ENCODE results near the gene OTUD7B. TPM values are rescaled to one million over a fixed set of nuclear protein-coding genes. Genes with fewer than 3 reads are reported as not detected.

OTUD7B gene
- total and polyA plus RNA-seq, 2 donors (not counting 1 experiment from before 2014, with no cell fraction given) = 0.40 to 3.3 TPM

GRCh38 chr1:149928401-149928724, 82.2 kb downstream of the OTUD7B start:
- Histone ChIP-seq H3K9me3 (ENCODE audit: control extremely low read depth in 1 of 3, control insufficient read depth in 2 of 3, insufficient read depth in 1 of 3, low read length in 2 of 3) (no peaks in the 10 kb centered on the region), H3K79me2 (ENCODE audit: control insufficient read depth, insufficient read depth, low read length) (peaks cover 16% of the 10 kb centered on the region), H3K36me3 (replicated peaks in 1 of 2; ENCODE audit: control extremely low read depth in 1 of 2, control insufficient read depth in 1 of 2, extremely low read depth in 1 of 2, insufficient read depth in 2 of 2, low read length in 1 of 2) (peaks cover 4 to 36% of the 10 kb centered on the region in 2 experiments), H3K4me3 (ENCODE audit: control extremely low read depth in 1 of 5, extremely low read depth in 1 of 5, insufficient read depth in 1 of 5, low read depth in 2 of 5, low read length in 4 of 5) (peak overlapping the region; percentile 76 to 98 (median 89)), H2AFZ (ENCODE audit: insufficient read depth, low read depth, low read length, poor library complexity, severe bottlenecking) (peak overlapping the region; percentile 91), H4K20me1 (ENCODE audit: control insufficient read depth, insufficient read depth, low read length, poor library complexity, severe bottlenecking) (peaks cover 29% of the 10 kb centered on the region), H3K4me2 (replicated peaks; ENCODE audit: low read depth, low read length, poor library complexity, severe bottlenecking) (peak overlapping the region; percentile 91), H3K9ac (ENCODE audit: low read length) (peak overlapping the region; percentile 76), H3K27ac (ENCODE audit: low read length in 2 of 2) (peak overlapping the region; percentile 74 to 90), H3K4me1 (ENCODE audit: control insufficient read depth in 2 of 2, insufficient read depth in 2 of 2, low read length in 2 of 2) (peaks cover 17 to 24% of the 10 kb centered on the region in 2 donors), H3K27me3 (replicated peaks in 1 of 4; ENCODE audit: control extremely low read depth in 1 of 4, control insufficient read depth in 3 of 4, insufficient read depth in 4 of 4, low read length in 3 of 4) (peaks cover 0 to 2% (median 0%) of the 10 kb centered on the region in 4 experiments)
- intact Hi-C loops (cut with micrococcal nuclease) = loop anchor here (10.0 kb wide), 1 partner anchor 396 kb away; the partner anchor contains the start of gene PRPF3
- ATAC-seq (ENCODE audit: low read depth) = no peak
- Mint-ChIP-seq H3K27ac (peak overlapping the region; percentile 97), H3K4me3 (peak overlapping the region; percentile 98), H3K9me3 (ENCODE audit: insufficient read depth) (no peaks in the 10 kb centered on the region), H3K27me3 (peaks cover 23% of the 10 kb centered on the region), H3K4me1 (peaks cover 38% of the 10 kb centered on the region)
- no peak for DNase-seq
- no peak for TF ChIP-seq CTCF (IDR thresholded peaks at IDR 0.05)
- TF ChIP-seq EZH2 (IDR thresholded peaks at IDR 0.05; ENCODE audit: borderline replicate concordance, insufficient read depth, low read depth, low read length, poor library complexity, severe bottlenecking) = no peak
- ChIA-PET CTCF (interaction anchor here (0.6 to 1.3 kb wide), 4 partner anchors 34 to 393 kb away, joined by 3 to 7 read pairs (median 5); partner anchors contain the start of gene PRPF3), POLR2A (interaction anchor here (0.6 to 2.6 kb wide), 5 partner anchors 23 to 1081 kb away, joined by 3 to 37 read pairs (median 4); a partner anchor contains a TSS)
- WGBS (ENCODE audit: insufficient coverage) = no CpG with 5 or more reads among the region's 1 CpG

All from B cell (primary cell).